ENCODE measurements around the gene ANKFY1.

ANKFY1 gene

DNA sequence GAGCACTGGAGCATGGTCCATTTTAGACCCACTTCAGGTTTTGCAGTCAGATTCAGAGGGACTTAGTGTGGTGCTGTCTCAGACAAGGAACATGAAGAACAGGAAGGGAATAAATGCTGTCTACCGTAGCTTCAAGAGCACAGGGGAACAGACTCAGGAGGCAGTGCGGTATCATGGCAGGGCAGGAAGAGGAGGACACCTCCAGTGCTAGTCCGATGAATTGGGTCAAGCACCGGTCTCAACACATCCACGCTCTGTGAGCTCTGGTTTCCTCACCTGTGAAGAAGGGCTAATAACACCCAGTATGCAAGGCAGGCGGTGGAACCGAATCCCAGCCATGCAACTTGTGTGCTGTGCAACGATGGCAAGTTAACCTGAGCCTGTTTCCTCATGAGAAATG lies 3.6 kb upstream of the ANKFY1 start (continued):
- TF ChIP-seq ZNF335 (tag by site-specific recombination; conservative IDR thresholded peaks at IDR 0.05), result no peak

DNA sequence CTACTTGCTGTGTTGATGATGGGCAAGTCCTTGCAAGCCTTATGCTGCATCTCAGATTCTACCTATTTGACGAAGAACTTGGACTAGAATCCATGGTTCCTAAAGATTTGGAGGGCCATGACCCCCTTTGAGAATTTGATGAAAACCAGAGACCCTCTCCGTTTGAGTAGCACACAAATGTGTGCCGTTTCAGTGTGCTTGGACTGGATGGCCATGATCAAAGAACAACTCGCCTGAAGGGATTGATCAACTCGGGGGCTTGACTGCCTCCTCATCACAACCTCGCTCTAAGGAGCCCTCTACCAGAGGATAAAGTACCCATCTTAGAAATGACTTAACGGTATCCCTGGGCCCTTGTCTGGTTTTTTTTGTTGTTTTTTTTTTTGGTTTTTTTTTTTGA lies 2.8 kb upstream of the ANKFY1 start:
- H3K9me3 ChIP-seq (ENCODE audit: control insufficient read depth, insufficient read depth, low read depth, low read length), result no peaks in the 10 kb centered on the region
- H3K27ac ChIP-seq (ENCODE audit: extremely low read depth, low read depth, low read length), result no peak overlapping the region
- ChIA-PET CTCF (interaction anchor here (1.7 kb wide), 1 partner anchor 40 kb away, joined by 4 read pairs; no protein-coding TSS in a partner anchor), POLR2A (no interaction called here)
- no peak for TF ChIP-seq MYNN (tag by site-specific recombination; IDR thresholded peaks at IDR 0.05; ENCODE audit: borderline replicate concordance)
- no peak for TF ChIP-seq ZNF670 (tag by site-specific recombination; IDR thresholded peaks at IDR 0.05; ENCODE audit: low read depth)
- TF ChIP-seq ZSCAN30 (tag by site-specific recombination; IDR thresholded peaks at IDR 0.05), result no peak
- TF ChIP-seq, protein P1, sequence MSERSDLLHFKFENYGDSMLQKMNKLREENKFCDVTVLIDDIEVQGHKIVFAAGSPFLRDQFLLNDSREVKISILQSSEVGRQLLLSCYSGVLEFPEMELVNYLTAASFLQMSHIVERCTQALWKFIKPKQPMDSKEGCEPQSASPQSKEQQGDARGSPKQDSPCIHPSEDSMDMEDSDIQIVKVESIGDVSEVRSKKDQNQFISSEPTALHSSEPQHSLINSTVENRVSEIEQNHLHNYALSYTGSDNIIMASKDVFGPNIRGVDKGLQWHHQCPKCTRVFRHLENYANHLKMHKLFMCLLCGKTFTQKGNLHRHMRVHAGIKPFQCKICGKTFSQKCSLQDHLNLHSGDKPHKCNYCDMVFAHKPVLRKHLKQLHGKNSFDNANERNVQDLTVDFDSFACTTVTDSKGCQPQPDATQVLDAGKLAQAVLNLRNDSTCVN (tag by site-specific recombination; optimal IDR thresholded peaks at IDR 0.05), result no peak
- TF ChIP-seq WT1 (tag by site-specific recombination; IDR thresholded peaks at IDR 0.05), result no peak
- TF ChIP-seq, protein P2, sequence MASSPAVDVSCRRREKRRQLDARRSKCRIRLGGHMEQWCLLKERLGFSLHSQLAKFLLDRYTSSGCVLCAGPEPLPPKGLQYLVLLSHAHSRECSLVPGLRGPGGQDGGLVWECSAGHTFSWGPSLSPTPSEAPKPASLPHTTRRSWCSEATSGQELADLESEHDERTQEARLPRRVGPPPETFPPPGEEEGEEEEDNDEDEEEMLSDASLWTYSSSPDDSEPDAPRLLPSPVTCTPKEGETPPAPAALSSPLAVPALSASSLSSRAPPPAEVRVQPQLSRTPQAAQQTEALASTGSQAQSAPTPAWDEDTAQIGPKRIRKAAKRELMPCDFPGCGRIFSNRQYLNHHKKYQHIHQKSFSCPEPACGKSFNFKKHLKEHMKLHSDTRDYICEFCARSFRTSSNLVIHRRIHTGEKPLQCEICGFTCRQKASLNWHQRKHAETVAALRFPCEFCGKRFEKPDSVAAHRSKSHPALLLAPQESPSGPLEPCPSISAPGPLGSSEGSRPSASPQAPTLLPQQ (tag by site-specific recombination; IDR thresholded peaks at IDR 0.05), result no peak
- TF ChIP-seq ZNF555 (tag by site-specific recombination; conservative IDR thresholded peaks at IDR 0.05), result no peak
- no peak for TF ChIP-seq ZNF664 (tag by site-specific recombination; IDR thresholded peaks at IDR 0.05)
- TF ChIP-seq, protein P3, sequence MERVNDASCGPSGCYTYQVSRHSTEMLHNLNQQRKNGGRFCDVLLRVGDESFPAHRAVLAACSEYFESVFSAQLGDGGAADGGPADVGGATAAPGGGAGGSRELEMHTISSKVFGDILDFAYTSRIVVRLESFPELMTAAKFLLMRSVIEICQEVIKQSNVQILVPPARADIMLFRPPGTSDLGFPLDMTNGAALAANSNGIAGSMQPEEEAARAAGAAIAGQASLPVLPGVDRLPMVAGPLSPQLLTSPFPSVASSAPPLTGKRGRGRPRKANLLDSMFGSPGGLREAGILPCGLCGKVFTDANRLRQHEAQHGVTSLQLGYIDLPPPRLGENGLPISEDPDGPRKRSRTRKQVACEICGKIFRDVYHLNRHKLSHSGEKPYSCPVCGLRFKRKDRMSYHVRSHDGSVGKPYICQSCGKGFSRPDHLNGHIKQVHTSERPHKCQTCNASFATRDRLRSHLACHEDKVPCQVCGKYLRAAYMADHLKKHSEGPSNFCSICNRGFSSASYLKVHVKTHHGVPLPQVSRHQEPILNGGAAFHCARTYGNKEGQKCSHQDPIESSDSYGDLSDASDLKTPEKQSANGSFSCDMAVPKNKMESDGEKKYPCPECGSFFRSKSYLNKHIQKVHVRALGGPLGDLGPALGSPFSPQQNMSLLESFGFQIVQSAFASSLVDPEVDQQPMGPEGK (tag by site-specific recombination; IDR thresholded peaks at IDR 0.05), result no peak
- no peak for TF ChIP-seq ZNF768 (tag by site-specific recombination; IDR thresholded peaks at IDR 0.05)
- TF ChIP-seq GLIS2 (tag by site-specific recombination; IDR thresholded peaks at IDR 0.05), result no peak
- no peak for TF ChIP-seq ZNF473 (tag by site-specific recombination; IDR thresholded peaks at IDR 0.05)
- TF ChIP-seq ZNF146 (tag by site-specific recombination; IDR thresholded peaks at IDR 0.05), result no peak
- TF ChIP-seq ZSCAN16 (tag by site-specific recombination; IDR thresholded peaks at IDR 0.05), result no peak
- no peak for TF ChIP-seq ZNF596 (tag by site-specific recombination; IDR thresholded peaks at IDR 0.05)
- no peak for TF ChIP-seq ZNF654 (tag by site-specific recombination; IDR thresholded peaks at IDR 0.05; ENCODE audit: low read depth)
- no peak for TF ChIP-seq ZNF837 (tag by site-specific recombination; IDR thresholded peaks at IDR 0.05)
- H3K36me3 ChIP-seq (ENCODE audit: control insufficient read depth in 2 of 2, insufficient read depth in 1 of 2, low read length in 2 of 2), result peaks cover 9 to 46% of the 10 kb centered on the region in 2 experiments; a peak in 2 of 3 replicates
- no peak overlapping the region for H3K4me3 ChIP-seq (ENCODE audit: low read depth, low read length)
- peaks cover 4% of the 10 kb centered on the region; the same call in 1 of the 2 replicates for H3K4me1 ChIP-seq (ENCODE audit: control insufficient read depth, insufficient read depth, low read length)

DNA sequence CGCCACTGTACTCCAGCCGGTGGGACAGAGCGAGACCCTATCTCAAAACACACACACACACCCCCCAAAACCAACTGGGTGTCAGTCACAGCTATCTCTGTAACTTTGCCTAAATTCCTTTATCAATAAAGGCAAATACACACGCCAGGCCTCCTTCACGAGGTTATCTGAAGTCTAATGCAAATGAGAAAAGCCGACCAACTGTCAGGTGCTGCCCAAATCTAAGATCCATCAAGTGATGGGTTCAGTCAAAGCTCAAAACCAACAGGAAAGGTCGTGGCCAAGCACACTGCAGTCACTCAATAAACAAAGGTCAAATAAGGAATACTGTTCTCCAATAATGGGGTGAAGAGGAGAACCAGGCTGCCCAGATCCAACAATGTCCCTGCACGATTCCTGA lies 1.1 kb downstream of the ANKFY1 start:
- peak overlapping the region; percentile 94 for H3K4me3 ChIP-seq (ENCODE audit: low read depth, low read length)
- H3K36me3 ChIP-seq (ENCODE audit: control insufficient read depth in 2 of 2, insufficient read depth in 1 of 2, low read length in 2 of 2), result peaks cover 7 to 32% of the 10 kb centered on the region in 2 experiments; a peak in 2 of 3 replicates
- H3K27ac ChIP-seq (ENCODE audit: extremely low read depth, low read depth, low read length), result no peak overlapping the region; the same call in 1 of the 2 replicates
- H3K9me3 ChIP-seq (ENCODE audit: control insufficient read depth, insufficient read depth, low read depth, low read length), result no peaks in the 10 kb centered on the region
- peaks cover 4% of the 10 kb centered on the region; the same call in 1 of the 2 replicates for H3K4me1 ChIP-seq (ENCODE audit: control insufficient read depth, insufficient read depth, low read length)
- ChIA-PET CTCF (interaction anchor here (1.1 to 7.2 kb wide), 3 partner anchors 14 to 150 kb away, joined by 4 to 76 read pairs (median 4); no protein-coding TSS in a partner anchor), POLR2A (interaction anchor here (0.5 to 2.0 kb wide), 4 partner anchors 12 to 110 kb away, joined by 3 to 9 read pairs (median 6); partner anchors contain the start of gene UBE2G1)
- TF ChIP-seq, protein P4, sequence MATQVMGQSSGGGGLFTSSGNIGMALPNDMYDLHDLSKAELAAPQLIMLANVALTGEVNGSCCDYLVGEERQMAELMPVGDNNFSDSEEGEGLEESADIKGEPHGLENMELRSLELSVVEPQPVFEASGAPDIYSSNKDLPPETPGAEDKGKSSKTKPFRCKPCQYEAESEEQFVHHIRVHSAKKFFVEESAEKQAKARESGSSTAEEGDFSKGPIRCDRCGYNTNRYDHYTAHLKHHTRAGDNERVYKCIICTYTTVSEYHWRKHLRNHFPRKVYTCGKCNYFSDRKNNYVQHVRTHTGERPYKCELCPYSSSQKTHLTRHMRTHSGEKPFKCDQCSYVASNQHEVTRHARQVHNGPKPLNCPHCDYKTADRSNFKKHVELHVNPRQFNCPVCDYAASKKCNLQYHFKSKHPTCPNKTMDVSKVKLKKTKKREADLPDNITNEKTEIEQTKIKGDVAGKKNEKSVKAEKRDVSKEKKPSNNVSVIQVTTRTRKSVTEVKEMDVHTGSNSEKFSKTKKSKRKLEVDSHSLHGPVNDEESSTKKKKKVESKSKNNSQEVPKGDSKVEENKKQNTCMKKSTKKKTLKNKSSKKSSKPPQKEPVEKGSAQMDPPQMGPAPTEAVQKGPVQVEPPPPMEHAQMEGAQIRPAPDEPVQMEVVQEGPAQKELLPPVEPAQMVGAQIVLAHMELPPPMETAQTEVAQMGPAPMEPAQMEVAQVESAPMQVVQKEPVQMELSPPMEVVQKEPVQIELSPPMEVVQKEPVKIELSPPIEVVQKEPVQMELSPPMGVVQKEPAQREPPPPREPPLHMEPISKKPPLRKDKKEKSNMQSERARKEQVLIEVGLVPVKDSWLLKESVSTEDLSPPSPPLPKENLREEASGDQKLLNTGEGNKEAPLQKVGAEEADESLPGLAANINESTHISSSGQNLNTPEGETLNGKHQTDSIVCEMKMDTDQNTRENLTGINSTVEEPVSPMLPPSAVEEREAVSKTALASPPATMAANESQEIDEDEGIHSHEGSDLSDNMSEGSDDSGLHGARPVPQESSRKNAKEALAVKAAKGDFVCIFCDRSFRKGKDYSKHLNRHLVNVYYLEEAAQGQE (tag by site-specific recombination; IDR thresholded peaks at IDR 0.05), result no peak
- TF ChIP-seq ZFP69B (tag by site-specific recombination; IDR thresholded peaks at IDR 0.05) (no peak), ZNF266 (tag by site-specific recombination; IDR thresholded peaks at IDR 0.05; ENCODE audit: low read depth) (no peak), ZNF623 (tag by site-specific recombination; IDR thresholded peaks at IDR 0.05) (no peak)
- TF ChIP-seq, protein P5, sequence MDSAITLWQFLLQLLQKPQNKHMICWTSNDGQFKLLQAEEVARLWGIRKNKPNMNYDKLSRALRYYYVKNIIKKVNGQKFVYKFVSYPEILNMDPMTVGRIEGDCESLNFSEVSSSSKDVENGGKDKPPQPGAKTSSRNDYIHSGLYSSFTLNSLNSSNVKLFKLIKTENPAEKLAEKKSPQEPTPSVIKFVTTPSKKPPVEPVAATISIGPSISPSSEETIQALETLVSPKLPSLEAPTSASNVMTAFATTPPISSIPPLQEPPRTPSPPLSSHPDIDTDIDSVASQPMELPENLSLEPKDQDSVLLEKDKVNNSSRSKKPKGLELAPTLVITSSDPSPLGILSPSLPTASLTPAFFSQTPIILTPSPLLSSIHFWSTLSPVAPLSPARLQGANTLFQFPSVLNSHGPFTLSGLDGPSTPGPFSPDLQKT (IDR thresholded peaks at IDR 0.05; ENCODE audit: borderline replicate concordance, low read depth, low read length), result no peak
- TF ChIP-seq, protein P6, sequence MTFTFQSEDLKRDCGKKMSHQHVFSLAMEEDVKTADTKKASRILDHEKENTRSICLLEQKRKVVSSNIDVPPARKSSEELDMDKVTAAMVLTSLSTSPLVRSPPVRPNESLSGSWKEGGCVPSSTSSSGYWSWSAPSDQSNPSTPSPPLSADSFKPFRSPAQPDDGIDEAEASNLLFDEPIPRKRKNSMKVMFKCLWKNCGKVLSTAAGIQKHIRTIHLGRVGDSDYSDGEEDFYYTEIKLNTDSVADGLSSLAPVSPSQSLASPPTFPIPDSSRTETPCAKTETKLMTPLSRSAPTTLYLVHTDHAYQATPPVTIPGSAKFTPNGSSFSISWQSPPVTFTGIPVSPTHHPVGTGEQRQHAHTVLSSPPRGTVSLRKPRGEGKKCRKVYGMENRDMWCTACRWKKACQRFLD (tag by site-specific recombination; IDR thresholded peaks at IDR 0.05), result no peak

Data from HEK293 (cell line).